Stimulated activated CD8-positive, alpha-beta memory T cell treated with anti-CD3 and anti-CD28 coated beads, Interleukin-12 subunit alpha, Interleukin-12 subunit beta, amount 100 ng/mL, for 24 hours (primary cell): ENCODE results near the gene GMNC.

ENCODE experiments used
- DNase-seq: peaks from one replicate; pipeline ENCODE4 v3.0.0-alpha.2; 2020; ENCODE audit errors: extremely low read depth

GMNC gene

GRCh38 chr3:190849607-190850006 is 12.9 kb downstream of the GMNC start:
- DNase-seq: no peak

GRCh38 chr3:190848870-190849269 is 13.6 kb downstream of the GMNC start:
- no peak for DNase-seq

- DNase-seq: no peak
Observed at GRCh38 chr3:190847436-190847835, 15.1 kb downstream of the GMNC start.

GRCh38 chr3:190840146-190840545 is 22.3 kb downstream of the GMNC start:
- DNase-seq: no peak

GRCh38 chr3:190831225-190831624 is 31.3 kb downstream of the GMNC start:
- no peak for DNase-seq

GRCh38 chr3:190830031-190830430 is 32.5 kb downstream of the GMNC start:
- no peak for DNase-seq

GRCh38 chr3:190826018-190826417 is 36.5 kb downstream of the GMNC start:
- no peak for DNase-seq

- DNase-seq: no peak
Observed at GRCh38 chr3:190825386-190826016, 37.0 kb downstream of the GMNC start.

GRCh38 chr3:190811775-190812480 is 50.6 kb downstream of the GMNC start:
- DNase-seq: no peak

GRCh38 chr3:190810957-190811356 is 51.5 kb downstream of the GMNC start:
- no peak for DNase-seq

GRCh38 chr3:190809351-190809750 is 53.1 kb downstream of the GMNC start:
- DNase-seq: no peak

- DNase-seq: no peak
Observed at GRCh38 chr3:190807719-190808375, 54.6 kb downstream of the GMNC start.
